Caco-2 (cell line): Measurements from ENCODE around the gene CAPN12. TPM values are rescaled to one million over a fixed set of nuclear protein-coding genes. Genes with fewer than 3 reads are reported as not detected.
"Not testable (repeated sequence)": the region's sequence is repeated elsewhere in the genome, so short reads cannot be mapped to it uniquely, and the experiment has no call there.

Source experiments
- BruUV-seq: library from RNA; stranded (reverse); fragments of 400-500 nt; replicated peaks from 2 replicates; lab custom pipeline; 2021; lab: Mats Ljungman, UMichigan
- CTCF ChIA-PET: fragments of 300-600 bp; sonication (Branson Sonifier 250); formaldehyde crosslinking; loops from one replicate; lab custom pipeline; 2022; ENCODE audit warnings: antibody characterized with exemption; lab: Charles Lee
- POLR2A ChIA-PET: fragments of 300-600 bp; sonication (Branson Sonifier 250); formaldehyde crosslinking; loops from one replicate; lab custom pipeline; 2022; ENCODE audit warnings: antibody characterized with exemption; lab: Charles Lee
- DNase-seq, 2 experiments: peaks; one replicate each; pipeline versions ENCODE4 v3.0.0 to v3.0.0-alpha.2; 2020 to 2022
- H3K27me3 ChIP-seq: replicated peaks from 2 replicates; pipeline ENCODE4 v1.6.0; 2011; ENCODE audit warnings: low read length; ENCODE audit not compliant: control insufficient read depth, insufficient read depth
- H3K36me3 ChIP-seq: 2 replicates; pipeline ENCODE4 v1.5.1; 2011; ENCODE audit warnings: low read length; ENCODE audit not compliant: control insufficient read depth, insufficient read depth
- H3K4me1 ChIP-seq: fragments of 250-450 bp; sonication (Bioruptor Pico); 2 replicates; pipeline ENCODE4 v1.5.1; 2020; ENCODE audit warnings: mild to moderate bottlenecking
- H3K4me3 ChIP-seq: 2 replicates; pipeline ENCODE4 v1.5.1; 2011; ENCODE audit warnings: low read depth, mild to moderate bottlenecking, control low read depth, low read length
- H3K9me3 ChIP-seq: fragments of 250-450 bp; sonication (Bioruptor Pico); 2 replicates; pipeline ENCODE4 v1.5.1; 2020; ENCODE audit warnings: mild to moderate bottlenecking, moderate library complexity
- H3K27ac Mint-ChIP-seq: one replicate; pipeline ENCODE4 v1.8.0; 2022; ENCODE audit warnings: mixed read lengths; ENCODE audit not compliant: unreplicated experiment
- H3K27me3 Mint-ChIP-seq: one replicate; pipeline ENCODE4 v1.8.0; 2022; ENCODE audit warnings: mixed read lengths; ENCODE audit not compliant: insufficient read depth, unreplicated experiment
- H3K36me3 Mint-ChIP-seq: one replicate; pipeline ENCODE4 v1.8.0; 2022; ENCODE audit warnings: mild to moderate bottlenecking, mixed read lengths; ENCODE audit not compliant: insufficient read depth, unreplicated experiment
- H3K4me1 Mint-ChIP-seq: one replicate; pipeline ENCODE4 v1.8.0; 2022; ENCODE audit warnings: low read depth, mixed read lengths; ENCODE audit not compliant: unreplicated experiment
- H3K4me3 Mint-ChIP-seq: one replicate; pipeline ENCODE4 v1.8.0; 2022; ENCODE audit warnings: mild to moderate bottlenecking, moderate library complexity, mixed read lengths; ENCODE audit not compliant: unreplicated experiment
- H3K9me3 Mint-ChIP-seq: one replicate; pipeline ENCODE4 v1.8.0; 2022; ENCODE audit warnings: mixed read lengths; ENCODE audit not compliant: unreplicated experiment
- CTCF ChIP-seq, 2 experiments: fragments of 200-600 bp in 1 of 2; IDR thresholded peaks; 1 replicate in 1 of 2; 2 replicates in 1 of 2; pipeline versions ENCODE4 v1.5.1 to v1.8.0; 2011 to 2022; ENCODE audit warnings: antibody characterized with exemption in 1 of 2, control low read depth in 1 of 2, inconsistent platforms in 1 of 2, low read depth in 1 of 2, low read length in 1 of 2, mild to moderate bottlenecking in 1 of 2, moderate library complexity in 1 of 2; ENCODE audit not compliant: insufficient read depth in 1 of 2, severe bottlenecking in 1 of 2, unreplicated experiment in 1 of 2
- intact Hi-C: fragments of 100-400 bp; cut with micrococcal nuclease; formaldehyde crosslinking; loops from one replicate; pipeline ENCODE4 v1.10.0; 2022; ENCODE audit not compliant: unreplicated experiment
- total RNA-seq: library from RNA; stranded (reverse); gene quantifications from 2 replicates; pipeline ENCODE4 v1.2.3, GENCODE V29; 2022

CAPN12 gene
- total RNA-seq, 1 experiment from 2014 or later, result 8.8 TPM

- H3K27me3 ChIP-seq, H3K4me1 Mint-ChIP-seq, H3K36me3 ChIP-seq, BruUV-seq, intact Hi-C loops, H3K36me3 Mint-ChIP-seq, H3K27me3 Mint-ChIP-seq, H3K4me3 Mint-ChIP-seq, POLR2A ChIA-PET, H3K4me3 ChIP-seq, H3K27ac Mint-ChIP-seq, H3K4me1 ChIP-seq, H3K9me3 ChIP-seq, DNase-seq, H3K9me3 Mint-ChIP-seq, CTCF ChIA-PET: not testable (repeated sequence)
These were observed 9.5 kb upstream of the CAPN12 start for GRCh38 chr19:38753783-38754182.

DNA sequence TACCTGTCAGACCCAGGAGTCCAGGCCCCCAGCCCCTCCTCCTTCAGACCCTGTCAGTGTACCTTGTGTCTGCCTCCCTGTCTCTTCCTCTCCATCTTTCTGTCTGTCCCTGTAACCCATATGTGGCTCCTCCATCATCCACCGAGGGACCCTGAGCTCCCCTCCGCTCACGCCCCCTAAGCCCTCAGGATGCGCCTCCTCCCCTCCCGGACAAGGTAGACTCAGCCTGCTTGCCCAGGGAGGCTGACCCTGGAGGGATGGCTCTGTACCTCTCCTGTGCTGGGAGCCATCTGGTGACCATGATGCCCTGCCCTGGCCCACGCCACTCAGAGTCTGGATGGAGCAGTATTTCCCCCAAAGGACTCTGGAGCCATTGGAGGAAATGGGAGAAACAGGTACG lies 1.0 kb upstream of the CAPN12 start:
- ChIA-PET CTCF (no interaction called here), POLR2A (no interaction called here)
- BruUV-seq, result no TSS peak
- peaks cover 6% of the 10 kb centered on the region for H3K36me3 Mint-ChIP-seq
- Histone ChIP-seq H3K9me3 (no peaks in the 10 kb centered on the region), H3K36me3 (no peaks in the 10 kb centered on the region), H3K4me1 (no peaks in the 10 kb centered on the region), H3K4me3 (no peak overlapping the region), H3K27me3 (no peaks in the 10 kb centered on the region)
- no peak overlapping the region for H3K4me3 Mint-ChIP-seq
- H3K27ac Mint-ChIP-seq, result no peak overlapping the region
- TF ChIP-seq CTCF (IDR thresholded peaks at IDR 0.05; ENCODE audit: insufficient read depth in 1 of 2, low read depth in 1 of 2, low read length in 1 of 2, severe bottlenecking in 1 of 2, unreplicated experiment in 1 of 2), result no peak
- no peak for DNase-seq
- no peaks in the 10 kb centered on the region for H3K4me1 Mint-ChIP-seq
- no peaks in the 10 kb centered on the region for H3K27me3 Mint-ChIP-seq
- intact Hi-C loops, result no loop called here
- H3K9me3 Mint-ChIP-seq, result no peaks in the 10 kb centered on the region

GRCh38 chr19:38744874-38745273 lies 600 bp upstream of the CAPN12 start:
- intact Hi-C loops, result no loop called here
- Mint-ChIP-seq H3K9me3 (no peaks in the 10 kb centered on the region), H3K27ac (no peak overlapping the region), H3K4me3 (no peak overlapping the region), H3K27me3 (no peaks in the 10 kb centered on the region), H3K4me1 (no peaks in the 10 kb centered on the region), H3K36me3 (peaks cover 6% of the 10 kb centered on the region)
- ChIA-PET POLR2A (no interaction called here), CTCF (interaction anchor here (0.7 kb wide), 1 partner anchor 669 kb away, joined by 3 read pairs; no protein-coding TSS in a partner anchor)
- H3K27me3 ChIP-seq, result no peaks in the 10 kb centered on the region
- no peaks in the 10 kb centered on the region for H3K4me1 ChIP-seq
- H3K4me3 ChIP-seq, result no peak overlapping the region
- H3K9me3 ChIP-seq, result no peaks in the 10 kb centered on the region
- DNase-seq, result no peak
- no peak for TF ChIP-seq CTCF (IDR thresholded peaks at IDR 0.05; ENCODE audit: insufficient read depth in 1 of 2, low read depth in 1 of 2, low read length in 1 of 2, severe bottlenecking in 1 of 2, unreplicated experiment in 1 of 2)
- H3K36me3 ChIP-seq, result no peaks in the 10 kb centered on the region
- no TSS peak for BruUV-seq
